Skeletal muscle satellite cell (primary cell): ENCODE results near the gene FNIP1.
"Not testable (repeated sequence)": the region's sequence is repeated elsewhere in the genome, so short reads cannot be mapped to it uniquely, and the experiment has no call there.

Source experiments
- H3K27me3 ChIP-seq: 2 replicates; pipeline ENCODE4 v1.7.0; 2013; ENCODE audit warnings: low read length; ENCODE audit not compliant: control insufficient read depth, insufficient read depth
- H3K36me3 ChIP-seq: 2 replicates; pipeline ENCODE4 v1.7.0; 2013; ENCODE audit warnings: mild to moderate bottlenecking, control low read depth, low read length; ENCODE audit not compliant: insufficient read depth
- H3K4me1 ChIP-seq: 2 replicates; pipeline ENCODE4 v1.7.0; 2013; ENCODE audit warnings: low read length; ENCODE audit not compliant: control insufficient read depth, insufficient read depth
- H3K4me2 ChIP-seq: 2 replicates; pipeline ENCODE4 v1.7.0; 2013; ENCODE audit warnings: mild to moderate bottlenecking, low read length
- H3K4me3 ChIP-seq: 2 replicates; pipeline ENCODE4 v1.7.0; 2013; ENCODE audit warnings: low read length
- H3K9ac ChIP-seq: 2 replicates; pipeline ENCODE4 v1.7.0; 2013; ENCODE audit warnings: mild to moderate bottlenecking, low read depth, low read length, moderate library complexity
- H3K9me3 ChIP-seq: replicated peaks from 2 replicates; pipeline ENCODE4 v1.7.0; 2013; ENCODE audit warnings: mild to moderate bottlenecking, control low read depth, low read length

The FNIP1 gene

GRCh38 chr5:131634238-131634637, 162.6 kb downstream of the FNIP1 start:
- peak overlapping the region; percentile 81 for H3K4me2 ChIP-seq
- no peaks in the 10 kb centered on the region for H3K9me3 ChIP-seq
- peaks cover 24% of the 10 kb centered on the region for H3K4me1 ChIP-seq
- H3K27me3 ChIP-seq, result no peaks in the 10 kb centered on the region
- peak overlapping the region; percentile 91 for H3K9ac ChIP-seq
- no peaks in the 10 kb centered on the region for H3K36me3 ChIP-seq
- H3K4me3 ChIP-seq, result peak overlapping the region; percentile 87

GRCh38 chr5:131633830-131634229, 163.0 kb downstream of the FNIP1 start:
- H3K4me3 ChIP-seq, result peak overlapping the region; percentile 87
- H3K4me2 ChIP-seq, result peak overlapping the region; percentile 81
- no peaks in the 10 kb centered on the region for H3K9me3 ChIP-seq
- peaks cover 25% of the 10 kb centered on the region for H3K4me1 ChIP-seq
- H3K27me3 ChIP-seq, result no peaks in the 10 kb centered on the region
- no peaks in the 10 kb centered on the region for H3K36me3 ChIP-seq
- peak overlapping the region; percentile 91 for H3K9ac ChIP-seq

GRCh38 chr5:131630963-131631350, 165.9 kb downstream of the FNIP1 start:
- peaks cover 23% of the 10 kb centered on the region for H3K4me1 ChIP-seq
- no peaks in the 10 kb centered on the region for H3K9me3 ChIP-seq
- H3K36me3 ChIP-seq, result no peaks in the 10 kb centered on the region
- H3K9ac ChIP-seq, result no peak overlapping the region
- no peaks in the 10 kb centered on the region for H3K27me3 ChIP-seq
- H3K4me3 ChIP-seq, result no peak overlapping the region
- peak overlapping the region; percentile 17 for H3K4me2 ChIP-seq

- peak overlapping the region; percentile 17 for H3K4me2 ChIP-seq
- peaks cover 22% of the 10 kb centered on the region for H3K4me1 ChIP-seq
- H3K27me3 ChIP-seq, result no peaks in the 10 kb centered on the region
Measured at GRCh38 chr5:131630208-131630962, 166.4 kb downstream of the FNIP1 start.

GRCh38 chr5:131628990-131629389, 167.8 kb downstream of the FNIP1 start:
- Histone ChIP-seq H3K9ac (no peak overlapping the region), H3K4me1 (peaks cover 22% of the 10 kb centered on the region), H3K4me2 (peak overlapping the region; percentile 36), H3K9me3 (no peaks in the 10 kb centered on the region), H3K27me3 (no peaks in the 10 kb centered on the region), H3K36me3 (no peaks in the 10 kb centered on the region), H3K4me3 (no peak overlapping the region)

More at GRCh38 chr5:131630208-131630962, 166.4 kb downstream of the FNIP1 start:
- Histone ChIP-seq H3K36me3 (no peaks in the 10 kb centered on the region), H3K9ac (no peak overlapping the region), H3K9me3 (no peaks in the 10 kb centered on the region), H3K4me3 (no peak overlapping the region)

- H3K9ac ChIP-seq, result no peak overlapping the region
- no peaks in the 10 kb centered on the region for H3K9me3 ChIP-seq
- H3K4me1 ChIP-seq, result peaks cover 25% of the 10 kb centered on the region
- no peaks in the 10 kb centered on the region for H3K36me3 ChIP-seq
- H3K27me3 ChIP-seq, result no peaks in the 10 kb centered on the region
- no peak overlapping the region for H3K4me3 ChIP-seq
- no peak overlapping the region for H3K4me2 ChIP-seq
Measured at GRCh38 chr5:131627207-131627865, 169.5 kb downstream of the FNIP1 start.

- H3K36me3 ChIP-seq, result peaks cover 3% of the 10 kb centered on the region
- H3K4me1 ChIP-seq, result peaks cover 12% of the 10 kb centered on the region
- no peak overlapping the region for H3K9ac ChIP-seq
- H3K4me3 ChIP-seq, result no peak overlapping the region
- H3K9me3 ChIP-seq, result no peaks in the 10 kb centered on the region
- H3K27me3 ChIP-seq, result no peaks in the 10 kb centered on the region
- peak overlapping the region; percentile 10 for H3K4me2 ChIP-seq
Measured at GRCh38 chr5:131622633-131623032, 174.2 kb downstream of the FNIP1 start.

GRCh38 chr5:131621164-131621563, 175.7 kb downstream of the FNIP1 start:
- not testable (repeated sequence) for H3K4me3 ChIP-seq, H3K36me3 ChIP-seq, H3K9ac ChIP-seq, H3K9me3 ChIP-seq, H3K4me2 ChIP-seq, H3K27me3 ChIP-seq, H3K4me1 ChIP-seq

GRCh38 chr5:131619102-131619501, 177.7 kb downstream of the FNIP1 start:
- no peaks in the 10 kb centered on the region for H3K27me3 ChIP-seq
- no peak overlapping the region for H3K4me3 ChIP-seq
- no peaks in the 10 kb centered on the region for H3K9me3 ChIP-seq
- peaks cover 3% of the 10 kb centered on the region for H3K36me3 ChIP-seq
- H3K9ac ChIP-seq, result no peak overlapping the region
- peaks cover 16% of the 10 kb centered on the region for H3K4me1 ChIP-seq
- no peak overlapping the region for H3K4me2 ChIP-seq

- Histone ChIP-seq H3K9me3 (no peaks in the 10 kb centered on the region), H3K36me3 (peaks cover 3% of the 10 kb centered on the region), H3K4me3 (no peak overlapping the region), H3K27me3 (no peaks in the 10 kb centered on the region), H3K4me1 (peaks cover 9% of the 10 kb centered on the region), H3K9ac (no peak overlapping the region), H3K4me2 (no peak overlapping the region)
Measured at GRCh38 chr5:131617140-131617822, 179.5 kb downstream of the FNIP1 start.

GRCh38 chr5:131615957-131616356, 180.9 kb downstream of the FNIP1 start:
- Histone ChIP-seq H3K36me3 (peaks cover 3% of the 10 kb centered on the region), H3K4me2 (no peak overlapping the region), H3K4me3 (no peak overlapping the region), H3K27me3 (no peaks in the 10 kb centered on the region), H3K9me3 (no peaks in the 10 kb centered on the region), H3K4me1 (peaks cover 8% of the 10 kb centered on the region), H3K9ac (no peak overlapping the region)
